ENCODE measurements around the gene CFAP141.

DNA sequence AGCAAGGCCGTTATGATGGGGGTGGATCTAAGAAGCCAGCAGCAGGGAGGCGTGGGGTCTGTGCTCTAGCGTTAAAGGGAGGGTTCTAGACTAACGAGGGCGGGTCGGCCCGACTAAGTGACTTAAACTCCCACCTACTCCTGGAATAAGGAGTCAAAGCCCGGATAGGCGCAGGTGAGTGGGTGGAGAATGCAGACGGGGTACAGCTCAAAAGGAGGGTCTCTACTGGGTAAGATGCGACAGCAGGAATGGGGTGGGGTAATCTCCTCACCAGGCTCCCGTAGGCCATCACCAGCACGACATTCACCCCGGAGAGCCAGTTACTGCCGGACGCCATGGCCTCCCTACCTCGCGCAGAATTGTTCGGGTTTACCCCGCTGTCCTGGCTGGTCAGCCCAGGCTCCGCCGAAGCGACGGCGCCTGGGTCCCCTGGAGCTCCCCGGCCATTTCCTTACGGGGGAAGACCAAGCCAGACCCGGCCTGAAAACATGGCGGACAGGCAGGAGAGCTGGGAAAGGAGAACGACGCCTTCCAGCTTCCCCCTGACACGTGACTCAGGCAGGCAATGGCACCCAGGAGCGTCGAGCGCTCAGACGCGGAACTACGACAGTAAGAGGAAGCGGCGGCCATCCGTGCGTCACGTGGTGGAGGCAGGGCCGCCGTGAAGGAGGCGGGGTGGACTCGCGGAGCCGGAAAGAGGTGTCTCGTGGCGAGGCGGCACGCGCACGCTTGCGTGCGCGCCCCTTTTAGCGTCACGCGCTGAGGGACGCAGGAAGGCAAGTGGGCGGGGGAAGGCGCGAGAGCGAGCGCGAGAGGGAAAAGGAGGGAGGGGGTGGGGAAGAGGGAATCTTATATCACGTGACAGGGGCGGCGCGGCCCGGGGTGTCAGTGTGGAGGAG lies 14.2 kb upstream of the CFAP141 start, which contains the start of gene UBAP2L:
- TF ChIP-seq, protein P1, sequence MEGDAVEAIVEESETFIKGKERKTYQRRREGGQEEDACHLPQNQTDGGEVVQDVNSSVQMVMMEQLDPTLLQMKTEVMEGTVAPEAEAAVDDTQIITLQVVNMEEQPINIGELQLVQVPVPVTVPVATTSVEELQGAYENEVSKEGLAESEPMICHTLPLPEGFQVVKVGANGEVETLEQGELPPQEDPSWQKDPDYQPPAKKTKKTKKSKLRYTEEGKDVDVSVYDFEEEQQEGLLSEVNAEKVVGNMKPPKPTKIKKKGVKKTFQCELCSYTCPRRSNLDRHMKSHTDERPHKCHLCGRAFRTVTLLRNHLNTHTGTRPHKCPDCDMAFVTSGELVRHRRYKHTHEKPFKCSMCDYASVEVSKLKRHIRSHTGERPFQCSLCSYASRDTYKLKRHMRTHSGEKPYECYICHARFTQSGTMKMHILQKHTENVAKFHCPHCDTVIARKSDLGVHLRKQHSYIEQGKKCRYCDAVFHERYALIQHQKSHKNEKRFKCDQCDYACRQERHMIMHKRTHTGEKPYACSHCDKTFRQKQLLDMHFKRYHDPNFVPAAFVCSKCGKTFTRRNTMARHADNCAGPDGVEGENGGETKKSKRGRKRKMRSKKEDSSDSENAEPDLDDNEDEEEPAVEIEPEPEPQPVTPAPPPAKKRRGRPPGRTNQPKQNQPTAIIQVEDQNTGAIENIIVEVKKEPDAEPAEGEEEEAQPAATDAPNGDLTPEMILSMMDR (IDR thresholded peaks at IDR 0.05), result no peak
- peak; percentile 60 to 90 (median 89) for TF ChIP-seq POLR2A (IDR thresholded peaks at IDR 0.05)
